Keratinocyte (primary cell): Measurements from ENCODE around the gene ATL3. TPM values are rescaled to one million over a fixed set of nuclear protein-coding genes. Genes with fewer than 3 reads are reported as not detected.

Source experiments
- DNase-seq: peaks from one replicate; pipeline ENCODE4 v3.0.0-alpha.2; 2011; ENCODE audit warnings: low read depth, missing footprints, low spot score
- FAIRE-seq: peaks from 2 replicates; lab custom pipeline; 2011; peaks lifted over from hg19 to GRCh38; lab: Jason Lieb, UNC
- H2AFZ ChIP-seq: 2 replicates; pipeline ENCODE4 v1.6.0; 2012; ENCODE audit warnings: low read length, control low read depth, inconsistent platforms; ENCODE audit not compliant: control insufficient read depth
- H3K27ac ChIP-seq: 2 replicates; pipeline ENCODE4 v1.5.1; 2011; ENCODE audit warnings: low read length; ENCODE audit not compliant: control insufficient read depth, insufficient read depth
- H3K27me3 ChIP-seq: 3 replicates; pipeline ENCODE4 v1.6.0; 2011; ENCODE audit warnings: low read length; ENCODE audit not compliant: control insufficient read depth, insufficient read depth; ENCODE audit errors: extremely low read depth
- H3K36me3 ChIP-seq, 2 experiments: 2 replicates in 1 of 2; 3 replicates in 1 of 2; pipeline ENCODE4 v1.5.1; 2011; ENCODE audit warnings: low read length in 2 of 2, mild to moderate bottlenecking in 1 of 2; ENCODE audit not compliant: control insufficient read depth in 2 of 2, insufficient read depth in 2 of 2; ENCODE audit errors: extremely low read depth in 1 of 2
- H3K4me1 ChIP-seq: 3 replicates; pipeline ENCODE4 v1.5.1; 2011; ENCODE audit warnings: low read length; ENCODE audit not compliant: control insufficient read depth, insufficient read depth; ENCODE audit errors: extremely low read depth
- H3K4me2 ChIP-seq: 3 replicates; pipeline ENCODE4 v1.6.0; 2011; ENCODE audit warnings: low read depth, low read length; ENCODE audit not compliant: control insufficient read depth, insufficient read depth; ENCODE audit errors: extremely low read depth
- H3K4me3 ChIP-seq, 3 experiments: fragments of 200-600 bp in 1 of 3; sonication (generic) in 1 of 3; 2 replicates in 2 of 3; 3 replicates in 1 of 3; pipeline ENCODE4 v1.5.1; 2011 to 2016; ENCODE audit warnings: low read length in 3 of 3, mild to moderate bottlenecking in 3 of 3, control low read depth in 2 of 3, inconsistent platforms in 1 of 3, low read depth in 1 of 3, mixed read lengths in 1 of 3, mixed run types in 1 of 3, moderate library complexity in 1 of 3; ENCODE audit not compliant: control insufficient read depth in 2 of 3, insufficient read depth in 2 of 3; ENCODE audit errors: extremely low read depth in 1 of 3
- H3K79me2 ChIP-seq: 2 replicates; pipeline ENCODE4 v1.6.0; 2012; ENCODE audit warnings: low read length; ENCODE audit not compliant: control insufficient read depth, insufficient read depth
- H3K9ac ChIP-seq: 3 replicates; pipeline ENCODE4 v1.6.0; 2011; ENCODE audit warnings: low read length; ENCODE audit not compliant: control insufficient read depth, insufficient read depth; ENCODE audit errors: extremely low read depth
- H3K9me1 ChIP-seq: 3 replicates; pipeline ENCODE4 v1.6.0; 2011; ENCODE audit warnings: low read length; ENCODE audit not compliant: control insufficient read depth, insufficient read depth; ENCODE audit errors: extremely low read depth
- H3K9me3 ChIP-seq: 2 replicates; pipeline ENCODE4 v1.5.1; 2012; ENCODE audit warnings: low read depth, low read length; ENCODE audit not compliant: control insufficient read depth
- H4K20me1 ChIP-seq: 3 replicates; pipeline ENCODE4 v1.6.0; 2011; ENCODE audit warnings: low read length; ENCODE audit not compliant: control insufficient read depth, insufficient read depth; ENCODE audit errors: extremely low read depth
- CTCF ChIP-seq, 3 experiments: IDR thresholded peaks in 1 of 3; conservative IDR thresholded peaks in 1 of 3; optimal IDR thresholded peaks in 1 of 3; 2 replicates in 2 of 3; 3 replicates in 1 of 3; pipeline versions ENCODE3 to v1.5.1; 2011; ENCODE audit warnings: low read length in 3 of 3, mild to moderate bottlenecking in 3 of 3, moderate library complexity in 2 of 3, control low read depth in 1 of 3, inconsistent platforms in 1 of 3; ENCODE audit not compliant: insufficient read depth in 2 of 3; ENCODE audit errors: extremely low read depth in 1 of 3
- EZH2 ChIP-seq: IDR thresholded peaks from one replicate; pipeline ENCODE4 v1.6.1; 2012; ENCODE audit warnings: inconsistent platforms, mild to moderate bottlenecking, low read length, moderate library complexity
- dilution Hi-C: fragments of 300-500 bp; cut with MboI; formaldehyde crosslinking; loops from one replicate; pipeline ENCODE4 v1.7.0; 2020; ENCODE audit warnings: low sequenced_read_pairs; ENCODE audit not compliant: extremely low pct_ligation_motif_present
- polyA plus RNA-seq, 5 experiments: library from polyadenylated mRNA; depleted of rRNA in 3 of 5; stranded (reverse) in 3 of 5; stranded (forward) in 1 of 5; unstranded in 1 of 5; fragments of >200 nt; gene quantifications; 1 replicate in 1 of 5; 2 replicates in 3 of 5; 3 replicates in 1 of 5; pipeline versions ENCODE4 v1.2.1 to v1.2.3, GENCODE V29; 2011 to 2012; ENCODE audit warnings: missing spikeins in 2 of 5, low read depth in 1 of 5, low replicate concordance in 1 of 5

Gene ATL3
- polyA plus RNA-seq, 1 donor (not counting 4 experiments of a cell fraction or from before 2014, with no cell fraction given), result 36.5 TPM

- H3K79me2 ChIP-seq, result no peaks in the 10 kb centered on the region
- no peak for FAIRE-seq
- H4K20me1 ChIP-seq, result no peaks in the 10 kb centered on the region
- peak within 1 kb of the TSS; percentile 83 for H3K4me2 ChIP-seq
- dilution Hi-C loops, result no loop called here
- no peak for TF ChIP-seq EZH2
- no peak for TF ChIP-seq CTCF (optimal IDR thresholded peaks at IDR 0.05 in 1 of 3, IDR thresholded peaks at IDR 0.05 in 1 of 3, conservative IDR thresholded peaks at IDR 0.05 in 1 of 3; ENCODE audit: extremely low read depth in 1 of 3, insufficient read depth in 2 of 3, low read length in 3 of 3)
- no peak within 1 kb of the TSS for H3K27ac ChIP-seq
- no peaks in the 10 kb centered on the region for H3K9me1 ChIP-seq
- peak within 1 kb of the TSS; percentile 30 to 68 (median 58) for H3K4me3 ChIP-seq
- no peaks in the 10 kb centered on the region for H3K9me3 ChIP-seq
- peaks cover 9% of the 10 kb centered on the region for H3K27me3 ChIP-seq
- no peaks in the 10 kb centered on the region for H3K4me1 ChIP-seq
- H2AFZ ChIP-seq, result peak within 1 kb of the TSS; percentile 60
- DNase-seq, result no peak
- H3K9ac ChIP-seq, result no peak within 1 kb of the TSS
- H3K36me3 ChIP-seq, result no peaks in the 10 kb centered on the region
These were observed 57.0 kb downstream of the ATL3 start, which contains the start of gene PLAAT3 for GRCh38 chr11:63614136-63614671. TSS of gene PLAAT3 (minus strand) at chr11:63614433. CDS start at chr11:63614014, 419 bp downstream.

GRCh38 chr11:63613517-63614135, 57.5 kb downstream of the ATL3 start:
- H3K79me2 ChIP-seq, result no peaks in the 10 kb centered on the region
- H3K4me1 ChIP-seq, result no peaks in the 10 kb centered on the region
- H3K27me3 ChIP-seq, result peaks cover 9% of the 10 kb centered on the region
- H2AFZ ChIP-seq, result peak overlapping the region; percentile 60
- no peak for TF ChIP-seq EZH2
- H3K9me3 ChIP-seq, result no peaks in the 10 kb centered on the region
- H3K9ac ChIP-seq, result no peak overlapping the region
- H4K20me1 ChIP-seq, result no peaks in the 10 kb centered on the region
- no peaks in the 10 kb centered on the region for H3K36me3 ChIP-seq
- H3K4me2 ChIP-seq, result peak overlapping the region; percentile 83
- no peak overlapping the region for H3K27ac ChIP-seq
- no peak for DNase-seq
- no peak for FAIRE-seq
- H3K9me1 ChIP-seq, result no peaks in the 10 kb centered on the region
- dilution Hi-C loops, result no loop called here
- peak overlapping the region; percentile 30 to 68 (median 58) for H3K4me3 ChIP-seq
